ENCODE measurements around the gene CD300LF.
A peak's percentile ranks its signal among the peaks of the same experiment; 100 is the strongest.

The CD300LF gene

GRCh38 chr17:74745548-74746177 lies 32.9 kb upstream of the CD300LF start:
- no peak for DNase-seq

- DNase-seq = peak; percentile 75 to 78
Measured at GRCh38 chr17:74744714-74745547, 32.2 kb upstream of the CD300LF start.

- no peak for DNase-seq
Measured at GRCh38 chr17:74744349-74744713, 31.6 kb upstream of the CD300LF start.

GRCh38 chr17:74743755-74744154 lies 31.0 kb upstream of the CD300LF start:
- DNase-seq = no peak

GRCh38 chr17:74742978-74743545 lies 30.3 kb upstream of the CD300LF start:
- no peak for DNase-seq

GRCh38 chr17:74742153-74742515 lies 29.4 kb upstream of the CD300LF start:
- DNase-seq = no peak

- DNase-seq = no peak
Measured at GRCh38 chr17:74740641-74741387, 28.1 kb upstream of the CD300LF start.

GRCh38 chr17:74740173-74740572 lies 27.4 kb upstream of the CD300LF start:
- no peak for DNase-seq

GRCh38 chr17:74739227-74739831 lies 26.6 kb upstream of the CD300LF start:
- DNase-seq = no peak

GRCh38 chr17:74738051-74738996 lies 25.6 kb upstream of the CD300LF start:
- DNase-seq = peak; percentile 45 to 50

GRCh38 chr17:74737299-74738050 lies 24.8 kb upstream of the CD300LF start:
- peak in 1 of 2 experiments; percentile 41 for DNase-seq

GRCh38 chr17:74736513-74737298 lies 24.0 kb upstream of the CD300LF start, which contains the start of gene RAB37:
Gene RAB37 (plus strand): TSS chr17:74737256. CDS start chr17:74737273, 17 bp downstream.
- DNase-seq = peak in 1 of 2 experiments; percentile 25

- DNase-seq = no peak
Measured at GRCh38 chr17:74734256-74734655, 21.5 kb upstream of the CD300LF start.

- DNase-seq = no peak
Measured at GRCh38 chr17:74733365-74734122, 20.8 kb upstream of the CD300LF start.

GRCh38 chr17:74732042-74732867 lies 19.5 kb upstream of the CD300LF start:
- DNase-seq = no peak

GRCh38 chr17:74731347-74731605 lies 18.6 kb upstream of the CD300LF start:
- DNase-seq = no peak

GRCh38 chr17:74730491-74731346 lies 18.0 kb upstream of the CD300LF start:
- DNase-seq = peak in 1 of 2 experiments; percentile 50

GRCh38 chr17:74729866-74730265 lies 17.1 kb upstream of the CD300LF start:
- DNase-seq = no peak

Measured in activated CD4-positive, alpha-beta T cell treated with anti-CD3 and anti-CD28 coated beads, Interleukin-2, amount 50 U/mL, for 4 hours (primary cell).